ENCODE results near the gene ZNF181.

ZNF181 gene

GRCh38 chr19:34757441-34757840, 23.4 kb downstream of the ZNF181 start:
- DNase-seq (ENCODE audit: low read depth in 3 of 3, low spot score in 1 of 3): no peak

GRCh38 chr19:34759218-34759917, 25.3 kb downstream of the ZNF181 start:
- no peak for DNase-seq (ENCODE audit: low read depth in 3 of 3, low spot score in 1 of 3)

GRCh38 chr19:34766386-34766785, 32.3 kb downstream of the ZNF181 start:
- no peak for DNase-seq (ENCODE audit: low read depth in 3 of 3, low spot score in 1 of 3)

- DNase-seq (ENCODE audit: low read depth in 3 of 3, low spot score in 1 of 3): no peak
Observed at GRCh38 chr19:34767951-34768350, 33.9 kb downstream of the ZNF181 start.

GRCh38 chr19:34772697-34773554, 38.9 kb downstream of the ZNF181 start, which contains the start of gene ZNF599:
ZNF599 (minus strand) TSS chr19:34773215; CDS start chr19:34772841, 374 bp downstream.
- peak; percentile 54 to 86 (median 77) for DNase-seq (ENCODE audit: low read depth in 3 of 3, low spot score in 1 of 3)

GRCh38 chr19:34773555-34773864, 39.5 kb downstream of the ZNF181 start:
- no peak for DNase-seq (ENCODE audit: low read depth in 3 of 3, low spot score in 1 of 3)

GRCh38 chr19:34774857-34775256, 40.8 kb downstream of the ZNF181 start:
- no peak for DNase-seq (ENCODE audit: low read depth in 3 of 3, low spot score in 1 of 3)

GRCh38 chr19:34778342-34778741, 44.3 kb downstream of the ZNF181 start:
- no peak for DNase-seq (ENCODE audit: low read depth in 3 of 3, low spot score in 1 of 3)

- DNase-seq (ENCODE audit: low read depth in 3 of 3, low spot score in 1 of 3): no peak
Observed at GRCh38 chr19:34779652-34780051, 45.6 kb downstream of the ZNF181 start.

- no peak for DNase-seq (ENCODE audit: low read depth in 3 of 3, low spot score in 1 of 3)
Observed at GRCh38 chr19:34786236-34786635, 52.2 kb downstream of the ZNF181 start.

GRCh38 chr19:34787059-34787824, 53.2 kb downstream of the ZNF181 start:
- no peak for DNase-seq (ENCODE audit: low read depth in 3 of 3, low spot score in 1 of 3)

GRCh38 chr19:34788074-34788473, 54.0 kb downstream of the ZNF181 start:
- DNase-seq (ENCODE audit: low read depth in 3 of 3, low spot score in 1 of 3): no peak

GRCh38 chr19:34793565-34793964, 59.5 kb downstream of the ZNF181 start:
- DNase-seq (ENCODE audit: low read depth in 3 of 3, low spot score in 1 of 3): no peak

- DNase-seq (ENCODE audit: low read depth in 3 of 3, low spot score in 1 of 3): no peak
Observed at GRCh38 chr19:34794066-34794960, 60.3 kb downstream of the ZNF181 start.

Data from stimulated activated CD4-positive, alpha-beta T cell treated with anti-CD3 and anti-CD28 coated beads, TNF-alpha, amount 100 ng/mL, for 1 hour (primary cell).